ENCODE results near the gene MAGI3. TPM values are rescaled to one million over a fixed set of nuclear protein-coding genes. Genes with fewer than 3 reads are reported as not detected.
"Not testable (repeated sequence)": the region's sequence is repeated elsewhere in the genome, so short reads cannot be mapped to it uniquely, and the experiment has no call there.

MAGI3 gene
- total RNA-seq, 2 experiments from 2014 or later, result 3.5 to 3.7 TPM

DNA sequence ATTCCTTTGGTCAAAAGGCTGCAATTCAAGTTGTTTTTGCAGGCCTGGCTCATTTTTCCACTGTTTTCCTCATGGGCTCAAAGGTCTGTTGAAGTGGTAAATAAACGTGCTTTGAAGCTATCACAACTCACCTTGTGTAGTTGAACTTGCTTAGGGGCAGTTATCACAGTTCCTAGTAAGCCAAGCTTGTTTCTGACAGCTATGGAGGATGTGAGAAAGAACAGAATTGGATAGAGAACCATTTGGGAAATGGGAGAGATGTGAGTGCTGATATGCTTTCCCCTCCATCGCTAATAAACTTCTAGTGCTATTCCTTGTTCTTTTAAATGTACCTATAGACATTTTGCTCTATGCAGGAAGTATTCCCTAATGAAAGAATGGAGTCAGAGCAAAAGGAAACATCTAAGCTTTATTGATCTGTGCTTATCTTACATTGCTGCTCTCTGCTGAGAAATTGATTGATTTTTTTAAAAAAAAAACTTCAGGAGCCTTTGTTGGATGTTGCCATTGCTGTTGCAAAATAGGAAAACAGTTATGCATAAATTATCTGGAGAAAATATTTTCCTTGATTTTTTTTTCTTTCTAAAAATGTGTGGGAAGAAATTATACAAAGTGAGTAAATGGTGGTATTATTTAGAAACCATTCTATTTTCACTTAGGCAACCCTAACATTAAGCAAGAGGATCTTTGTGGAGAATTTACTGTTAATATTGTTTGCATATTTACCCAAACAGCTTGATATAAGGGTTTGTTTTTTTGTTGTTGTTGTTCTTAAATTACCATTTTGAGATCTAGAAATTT is 118.2 kb downstream of the MAGI3 start:
- ChIA-PET POLR2A (no interaction called here), CTCF (no interaction called here)

DNA sequence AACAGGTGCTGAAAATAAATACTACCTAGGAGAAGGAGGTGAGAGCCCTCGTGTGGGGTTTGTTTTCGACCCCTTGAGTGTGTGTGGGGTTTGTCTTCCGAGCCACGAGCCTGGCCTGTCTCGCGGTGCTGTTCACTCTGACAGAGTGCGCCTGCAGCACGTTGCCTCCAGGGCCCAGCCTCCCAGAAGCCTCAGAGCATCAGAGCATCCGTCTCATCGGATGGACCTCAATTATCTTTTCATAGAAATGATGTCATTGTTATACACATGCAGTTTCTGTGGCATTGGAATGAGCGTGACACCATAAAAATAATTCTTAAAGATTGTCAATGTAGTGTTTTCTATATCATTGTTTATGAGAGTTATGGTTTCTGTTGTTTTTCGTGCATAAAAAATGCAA is 119.5 kb downstream of the MAGI3 start:
- CTCF ChIA-PET, POLR2A ChIA-PET: not testable (repeated sequence)

DNA sequence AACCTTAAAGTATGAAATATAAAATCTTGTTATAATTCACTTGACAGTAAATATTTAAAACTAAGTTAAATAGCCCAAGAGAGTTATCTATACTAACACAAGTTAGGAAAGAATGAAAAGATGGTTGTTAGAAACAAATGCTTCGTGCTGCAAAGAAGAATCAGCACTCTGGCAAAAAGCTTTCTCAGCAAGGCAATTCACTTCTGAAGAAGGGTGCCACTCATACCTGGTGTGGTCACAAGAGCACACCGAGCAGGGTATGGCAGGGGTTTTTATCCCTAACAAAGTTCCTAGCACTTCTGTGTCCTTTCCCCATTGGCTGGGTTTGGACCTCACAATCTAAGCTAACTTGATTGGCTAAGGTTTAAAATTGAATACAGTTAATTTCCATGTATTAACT is 121.0 kb downstream of the MAGI3 start:
- ChIA-PET CTCF (no interaction called here), POLR2A (no interaction called here)

DNA sequence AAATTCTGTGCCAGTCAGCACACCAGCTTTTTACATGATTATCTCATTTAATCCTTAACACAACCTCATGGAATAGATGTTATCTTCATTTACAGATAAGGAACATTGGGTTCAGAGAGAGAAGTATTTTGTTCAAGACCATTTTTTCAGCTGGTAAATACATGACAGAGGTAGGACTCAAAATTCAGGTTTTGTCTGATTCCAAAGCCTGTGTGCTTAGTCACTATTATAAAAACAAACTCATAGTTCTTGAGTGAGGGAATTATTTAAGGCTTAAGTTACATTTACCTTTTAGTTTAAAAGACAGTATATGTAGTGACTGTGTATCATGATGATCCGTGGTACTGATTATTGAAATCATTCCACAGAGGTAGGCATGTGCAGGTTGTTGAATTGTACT is 125.2 kb downstream of the MAGI3 start:
- ChIA-PET CTCF (no interaction called here), POLR2A (no interaction called here)

DNA sequence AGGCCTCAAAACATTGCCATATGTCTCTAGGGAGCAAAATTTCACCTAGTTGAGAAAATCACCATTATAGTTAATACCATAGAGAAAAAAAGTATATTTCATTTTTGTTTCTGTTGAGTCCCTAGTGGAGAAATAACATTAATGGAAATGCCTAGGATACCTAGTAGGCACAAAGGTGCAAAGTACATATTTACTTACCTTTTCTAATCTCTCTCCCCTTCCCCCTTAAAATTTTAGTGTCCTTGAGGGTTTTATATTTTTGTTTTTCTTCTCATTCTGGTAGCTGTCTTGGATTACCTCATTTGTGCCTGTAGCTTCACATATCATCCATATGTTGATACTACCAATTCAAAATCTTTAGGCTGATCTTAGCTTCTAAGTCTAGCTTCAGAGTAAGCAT is 127.0 kb downstream of the MAGI3 start:
- ChIA-PET CTCF (no interaction called here), POLR2A (interaction anchor here (0.5 kb wide), 1 partner anchor 106 kb away, joined by 3 read pairs; no protein-coding TSS in a partner anchor)

DNA sequence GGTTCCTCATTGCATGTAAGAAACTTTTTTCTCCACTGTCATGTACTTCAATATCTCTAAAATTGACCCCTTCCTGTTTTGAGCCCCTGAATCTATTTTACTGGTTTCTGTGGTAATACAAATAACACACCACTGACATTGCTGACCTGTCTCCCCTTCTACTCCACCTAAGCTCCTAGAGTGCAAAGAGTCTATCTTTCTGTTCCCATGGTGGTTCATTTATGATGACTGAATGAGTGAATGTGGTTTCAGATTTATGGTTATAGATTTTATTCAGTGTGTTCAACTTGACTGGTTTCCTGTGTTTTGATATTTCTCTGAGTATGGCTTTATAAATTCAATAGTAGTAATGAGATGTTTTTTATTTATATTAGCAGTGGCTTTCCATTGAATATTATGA is 127.7 kb downstream of the MAGI3 start:
- ChIA-PET POLR2A (no interaction called here), CTCF (no interaction called here)

DNA sequence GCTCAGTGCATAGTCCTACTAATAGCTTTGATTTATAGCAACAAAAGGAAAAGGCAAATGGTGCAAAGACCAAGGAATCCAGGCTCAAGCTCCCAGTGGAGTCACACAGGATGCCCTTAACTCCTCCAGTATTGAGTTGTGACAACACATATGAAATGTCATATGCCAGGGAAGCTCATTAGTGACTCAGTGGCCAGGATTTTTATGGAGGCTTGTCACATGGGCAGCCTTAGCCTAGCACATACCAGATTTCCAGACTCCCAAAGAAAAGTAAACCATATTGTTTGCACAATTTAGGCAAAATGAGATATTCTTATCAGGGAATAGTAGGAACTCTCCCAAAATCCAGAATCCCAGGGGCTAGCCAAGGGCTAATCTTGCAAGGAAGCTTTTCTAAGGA is 129.2 kb downstream of the MAGI3 start:
- CTCF ChIA-PET, result no interaction called here
- POLR2A ChIA-PET, result no interaction called here

DNA sequence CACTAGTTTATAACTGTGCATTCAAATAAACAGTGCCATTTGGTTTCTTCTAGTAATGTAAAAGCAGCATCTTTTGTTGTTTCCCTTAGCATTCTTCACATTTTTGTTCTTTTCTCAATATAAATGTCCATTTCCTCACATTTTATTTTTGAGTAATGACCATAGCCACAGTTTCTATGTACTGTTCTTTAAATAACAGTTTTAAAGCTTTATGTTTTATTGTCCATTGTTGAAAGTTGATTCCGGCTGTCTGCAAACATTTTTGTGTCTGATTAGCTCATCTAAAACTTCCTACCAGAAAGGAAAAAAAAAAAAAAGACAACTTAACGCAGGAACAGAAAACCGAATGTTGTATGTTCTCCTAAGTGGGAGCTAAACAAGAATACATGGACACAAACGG is 139.7 kb downstream of the MAGI3 start:
- POLR2A ChIA-PET, result no interaction called here
- CTCF ChIA-PET, result no interaction called here

DNA sequence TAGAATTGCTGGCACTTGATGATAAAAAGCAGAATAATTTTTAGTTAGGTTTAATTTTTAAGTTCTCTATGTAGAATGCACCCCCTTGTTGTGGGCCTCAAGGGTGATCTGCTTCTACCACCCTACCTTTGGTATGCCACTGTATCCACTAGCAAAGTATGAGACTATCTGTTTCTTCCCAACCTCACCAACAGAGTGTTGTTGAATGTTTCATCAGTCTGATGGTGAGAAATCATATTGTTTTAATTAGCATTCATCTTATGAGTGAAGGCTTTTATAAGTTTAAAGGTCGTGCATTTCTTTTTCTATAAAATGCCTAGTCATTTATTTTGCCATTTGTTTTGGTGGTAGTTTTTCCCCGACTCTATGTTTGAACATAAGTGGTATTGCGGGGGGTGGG is 141.0 kb downstream of the MAGI3 start:
- CTCF ChIA-PET, result no interaction called here
- POLR2A ChIA-PET, result no interaction called here

DNA sequence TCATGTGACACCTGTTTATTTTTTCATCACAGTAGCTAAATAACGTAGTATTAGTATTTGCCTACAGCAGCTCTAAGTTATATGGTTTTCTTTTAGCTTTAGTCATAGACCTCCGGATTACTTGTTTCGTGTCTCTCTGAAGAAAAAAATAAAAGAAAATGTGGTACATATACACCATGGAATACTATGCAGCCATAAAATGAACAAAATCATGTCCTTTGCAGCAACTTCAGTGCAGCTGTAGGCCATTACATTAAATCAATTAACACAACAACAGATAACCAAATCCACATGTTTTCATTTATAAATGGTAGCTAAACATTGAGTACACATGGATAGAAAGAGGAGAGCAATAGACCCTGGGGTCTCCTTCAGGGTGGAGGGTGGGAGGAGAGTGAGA is 142.7 kb downstream of the MAGI3 start:
- ChIA-PET CTCF (no interaction called here), POLR2A (no interaction called here)

DNA sequence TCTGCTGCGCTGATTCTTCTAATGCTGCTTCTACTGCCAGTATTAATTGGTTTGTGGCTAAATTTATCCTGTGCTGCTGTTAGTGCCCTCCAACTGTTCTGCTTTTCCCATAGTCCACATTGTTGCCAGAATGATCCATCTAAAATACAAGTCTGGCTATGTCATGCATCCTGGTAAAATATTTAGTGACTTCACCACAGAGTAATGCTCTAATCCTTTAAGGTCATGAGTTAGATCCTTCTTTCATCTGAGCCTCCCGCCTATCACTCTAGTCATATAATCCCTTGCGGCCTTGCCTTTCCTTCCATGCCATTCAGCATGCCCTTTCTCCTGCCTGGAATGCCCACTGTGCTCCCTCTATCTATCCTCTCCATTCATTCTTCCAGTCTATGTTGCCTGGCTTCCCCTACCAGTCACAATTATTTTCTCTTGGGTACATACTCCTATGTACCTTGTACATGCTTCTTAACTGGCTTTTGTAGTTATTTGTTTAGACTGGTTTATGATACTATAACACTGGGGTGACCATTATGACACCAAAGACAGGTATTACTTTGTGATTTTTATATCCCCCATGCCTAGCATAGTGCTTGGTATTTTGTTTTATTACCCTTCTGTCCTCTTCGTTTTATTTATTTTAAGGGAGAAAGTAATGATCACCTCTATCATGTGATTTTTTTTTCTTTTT is 144.0 kb downstream of the MAGI3 start:
- POLR2A ChIA-PET, result interaction anchor here (0.6 kb wide), 1 partner anchor 142 kb away, joined by 3 read pairs; no protein-coding TSS in a partner anchor
- CTCF ChIA-PET, result no interaction called here

DNA sequence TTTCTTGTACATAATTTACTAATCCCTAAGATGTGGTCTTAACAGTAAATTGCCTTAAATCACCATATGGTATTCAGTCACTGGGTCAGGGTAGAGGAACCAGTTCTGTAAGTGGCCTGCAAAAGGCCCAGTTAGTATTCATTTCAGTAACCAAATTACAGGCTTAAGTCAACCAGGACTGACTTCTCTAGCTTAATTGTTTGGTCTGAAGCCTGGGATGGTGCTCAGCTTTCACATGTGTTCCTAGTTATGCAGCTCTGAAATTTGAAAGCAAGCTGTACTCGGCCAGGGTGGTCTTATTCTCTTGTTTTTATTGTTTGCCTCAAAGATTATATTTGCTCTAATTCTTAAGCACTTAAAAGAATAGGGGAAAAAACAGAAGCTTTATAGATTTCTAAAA is 144.6 kb downstream of the MAGI3 start:
- CTCF ChIA-PET, result no interaction called here
- POLR2A ChIA-PET, result no interaction called here

DNA sequence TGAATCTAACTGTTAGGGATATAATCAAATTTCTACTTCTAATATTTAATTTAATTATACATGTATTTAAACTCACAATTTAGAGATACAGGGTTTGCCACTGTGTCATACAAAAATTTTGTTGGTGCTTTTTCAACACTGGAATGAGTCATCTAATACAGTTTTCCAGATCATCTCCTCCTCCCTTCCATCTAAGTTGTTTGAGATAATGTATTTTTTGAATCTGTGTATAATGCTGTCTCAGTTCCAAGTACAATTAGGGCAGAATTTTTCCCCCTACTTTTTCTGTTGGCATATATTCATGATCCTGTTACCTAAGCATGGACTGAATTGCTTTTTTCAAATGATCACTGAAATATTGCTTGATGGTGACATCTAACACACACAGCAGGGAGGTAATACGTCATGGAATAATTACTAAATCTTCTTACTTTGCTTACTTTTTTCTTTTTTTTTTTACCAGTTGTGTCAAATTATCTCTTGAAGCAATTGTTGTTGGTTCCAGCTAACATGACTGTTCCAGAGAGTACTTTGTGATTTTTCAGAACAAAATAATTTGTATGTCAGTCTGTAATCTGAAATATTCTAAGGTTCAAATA is 146.0 kb downstream of the MAGI3 start:
- POLR2A ChIA-PET, result no interaction called here
- CTCF ChIA-PET, result no interaction called here

DNA sequence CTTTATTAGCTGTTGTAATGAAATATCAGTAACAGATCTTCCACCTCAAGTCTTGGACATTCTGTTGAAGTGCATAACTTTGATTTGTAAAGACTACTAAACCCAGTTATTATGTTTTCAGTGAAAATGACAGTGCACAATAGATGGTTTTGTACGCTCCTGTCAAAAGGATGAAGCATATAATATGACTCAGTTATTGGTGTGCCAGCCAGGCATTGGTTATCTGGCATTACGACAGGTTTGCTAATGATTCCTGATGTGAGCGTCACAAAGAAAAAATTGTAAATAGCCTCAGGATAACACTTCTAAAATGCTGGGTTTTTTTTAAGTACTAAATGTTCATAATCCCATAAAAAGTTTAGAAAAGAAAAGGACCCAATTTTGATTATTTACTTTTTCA is 147.9 kb downstream of the MAGI3 start:
- POLR2A ChIA-PET, result no interaction called here
- CTCF ChIA-PET, result no interaction called here

DNA sequence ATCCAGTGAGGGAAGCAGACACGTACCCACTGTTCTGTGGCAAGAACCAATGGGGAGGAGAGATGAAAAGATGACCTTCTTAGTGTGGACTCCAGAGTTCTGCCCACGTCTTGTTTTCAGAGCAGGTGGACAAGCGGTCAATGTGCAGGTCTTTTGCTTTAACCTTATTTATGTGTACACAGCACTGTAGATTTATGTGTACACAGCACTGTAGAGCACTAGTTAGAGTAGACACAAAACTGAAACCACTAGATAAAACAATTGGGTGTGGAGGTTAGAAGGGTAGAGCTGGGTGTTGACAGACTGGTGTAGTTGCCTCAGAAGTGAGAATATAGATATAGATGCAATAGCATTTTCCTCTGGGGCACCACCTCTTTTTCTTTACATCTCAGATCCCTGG is 150.0 kb downstream of the MAGI3 start:
- ChIA-PET POLR2A (no interaction called here), CTCF (no interaction called here)

DNA sequence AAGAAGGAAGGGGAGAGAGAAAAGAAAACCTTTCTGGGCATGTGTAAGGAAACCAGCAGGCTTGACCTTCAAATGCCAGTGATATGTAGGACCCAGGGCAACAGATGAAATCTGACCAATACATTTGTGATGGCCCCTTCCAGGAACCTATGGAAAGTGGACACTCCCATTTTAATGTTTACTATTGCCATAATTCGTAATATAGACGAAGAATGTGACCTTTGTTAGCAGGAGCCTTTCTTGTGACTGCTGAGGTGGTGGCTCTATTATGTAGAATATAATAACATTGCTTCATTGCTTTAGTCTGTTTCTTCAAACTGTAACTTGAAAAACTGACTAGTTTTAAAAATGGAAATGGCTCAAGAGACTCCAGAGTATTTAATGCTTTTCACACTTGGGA is 150.8 kb downstream of the MAGI3 start:
- ChIA-PET POLR2A (no interaction called here), CTCF (no interaction called here)

DNA sequence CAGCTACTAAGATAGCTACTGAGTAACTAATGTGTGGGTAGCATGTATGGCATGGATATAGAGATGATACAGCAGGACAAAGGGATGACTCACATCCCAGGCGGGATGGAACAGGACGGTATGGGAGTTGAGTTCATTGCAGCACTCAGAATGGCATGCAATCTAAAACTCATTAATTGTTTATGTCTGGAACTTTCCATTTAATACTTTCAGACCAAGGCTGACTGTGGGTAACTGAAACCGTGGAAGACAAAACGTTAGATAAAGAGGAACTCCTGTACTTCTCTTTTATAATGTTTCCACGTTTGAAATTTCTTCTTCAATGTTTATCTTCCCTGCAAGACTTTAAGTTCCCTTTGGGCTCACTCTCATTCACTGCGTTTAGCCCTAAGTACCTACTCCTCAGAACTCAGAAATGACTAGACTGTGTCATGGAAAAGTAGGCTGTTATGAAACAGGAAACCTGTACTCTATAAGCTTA is 151.9 kb downstream of the MAGI3 start:
- ChIA-PET CTCF (no interaction called here), POLR2A (no interaction called here)

DNA sequence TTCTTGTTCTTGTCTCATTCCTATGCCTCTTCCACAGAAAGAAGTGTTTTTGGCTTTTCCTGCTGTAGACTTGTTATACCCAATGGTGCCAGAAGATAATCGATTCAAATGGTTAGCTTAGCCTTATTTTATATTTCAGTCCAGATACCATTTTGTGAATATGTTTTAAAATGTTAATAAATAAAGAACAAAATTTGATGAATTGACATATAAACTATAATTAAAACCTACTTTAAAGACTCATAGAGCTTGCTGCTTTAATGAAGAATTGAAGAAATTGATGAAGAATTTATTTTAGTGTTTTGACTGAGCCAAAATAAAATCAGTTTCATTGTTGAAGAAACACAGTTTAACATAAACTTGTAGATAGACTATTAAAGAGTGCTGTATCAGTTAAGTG is 152.8 kb downstream of the MAGI3 start:
- CTCF ChIA-PET, result no interaction called here
- POLR2A ChIA-PET, result no interaction called here

DNA sequence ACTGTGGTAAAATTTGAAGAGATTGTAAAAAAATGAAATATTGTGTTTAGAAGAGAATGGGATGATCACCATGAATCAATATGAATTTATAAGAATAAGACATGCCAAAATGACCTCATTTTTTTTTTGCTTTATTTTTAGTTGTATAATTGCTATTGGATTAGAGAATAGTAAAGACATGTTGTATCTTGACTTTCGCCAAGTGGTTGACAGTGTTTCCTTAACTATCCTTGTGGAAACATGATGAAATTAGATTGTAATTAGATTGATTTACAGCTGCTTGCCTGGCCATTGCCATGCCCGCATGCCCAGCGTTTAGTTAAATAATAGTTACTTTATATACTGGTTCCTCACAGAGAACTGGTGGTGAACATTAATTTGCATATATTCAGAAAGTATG is 154.9 kb downstream of the MAGI3 start:
- ChIA-PET CTCF (no interaction called here), POLR2A (no interaction called here)

DNA sequence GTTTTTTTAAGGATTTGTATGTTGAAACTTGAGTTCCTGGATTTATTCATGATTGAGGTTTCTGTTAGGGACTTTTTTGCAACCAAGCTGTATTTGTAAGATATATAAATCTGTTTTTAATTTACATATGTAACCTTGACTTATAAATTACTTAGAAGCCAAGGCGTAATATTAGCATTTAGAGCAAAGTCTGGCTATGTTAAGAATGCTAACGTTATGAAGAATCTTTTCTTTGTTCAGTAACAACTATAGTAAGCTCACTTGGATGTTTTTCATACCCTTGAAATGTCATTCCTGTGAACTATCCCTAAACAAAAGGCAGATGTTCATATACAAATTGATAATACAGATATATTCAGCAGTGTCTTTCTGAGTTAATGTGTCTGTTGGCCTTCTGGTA is 155.3 kb downstream of the MAGI3 start:
- POLR2A ChIA-PET, result no interaction called here
- CTCF ChIA-PET, result no interaction called here

DNA sequence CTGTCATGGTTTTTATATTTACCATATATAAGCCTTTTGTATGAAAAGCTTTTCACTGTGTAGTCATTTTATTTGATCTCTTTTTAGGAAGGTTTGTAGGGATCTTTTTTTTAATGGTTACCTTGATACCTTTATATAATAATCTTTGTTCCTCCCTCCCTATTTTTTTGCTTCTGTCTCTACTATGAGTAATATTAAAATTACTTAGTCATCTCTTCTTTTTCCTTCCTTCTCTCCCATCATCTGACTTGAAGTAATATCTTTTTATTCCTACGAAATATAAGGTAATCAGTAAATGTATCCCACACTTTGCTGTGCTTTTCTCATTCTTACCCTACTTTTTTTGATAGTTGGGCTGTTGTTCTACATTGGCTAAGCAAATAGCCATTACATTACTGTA is 161.4 kb downstream of the MAGI3 start:
- ChIA-PET POLR2A (no interaction called here), CTCF (no interaction called here)

DNA sequence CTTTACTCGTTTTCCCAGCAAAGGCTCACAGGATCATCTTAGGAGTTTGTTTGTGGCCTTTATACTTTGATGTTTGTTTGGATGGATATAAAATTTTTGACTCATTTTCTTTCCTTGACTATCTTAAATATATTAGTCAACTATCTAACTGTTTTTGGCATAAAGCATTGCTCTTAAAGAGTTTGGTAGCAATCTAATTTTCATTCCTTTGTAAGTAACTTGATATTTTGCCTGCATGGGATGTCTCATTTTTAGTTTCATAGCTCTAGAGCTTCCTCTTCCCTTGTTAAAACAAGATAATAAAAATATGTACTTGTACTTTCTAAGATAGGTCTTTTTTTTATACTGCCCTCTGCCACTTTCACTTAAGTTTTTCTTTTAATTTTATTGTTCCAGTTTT is 161.9 kb downstream of the MAGI3 start:
- CTCF ChIA-PET, result no interaction called here

More for the DNA sequence above, 161.9 kb downstream of the MAGI3 start:
- POLR2A ChIA-PET, result no interaction called here

Data from activated CD8-positive, alpha-beta memory T cell treated with anti-CD3 and anti-CD28 coated beads for 36 hours (primary cell).